Peyer's patch (tissue), 4 donors: Measurements from ENCODE around the gene MYH11.

Experiments
- CTCF ChIP-seq, 6 experiments: fragments of 450-650 bp in 4 of 6; fragments of 200-600 bp in 2 of 6; sonication (generic) in 1 of 6; IDR thresholded peaks; one replicate each; pipeline ENCODE4 v1.5.1; 2017 to 2019; ENCODE audit warnings: antibody characterized with exemption in 6 of 6, mild to moderate bottlenecking in 3 of 6, moderate library complexity in 1 of 6
- POLR2A ChIP-seq, 2 donors: fragments of 450-650 bp; IDR thresholded peaks; one replicate each; pipeline ENCODE4 v1.5.1; 2017; ENCODE audit warnings: antibody characterized with exemption in 2 of 2, mild to moderate bottlenecking in 2 of 2, moderate library complexity in 2 of 2

- no peak for TF ChIP-seq CTCF (IDR thresholded peaks at IDR 0.05)
- TF ChIP-seq POLR2A (IDR thresholded peaks at IDR 0.05), result no peak
Measured at GRCh38 chr16:15723808-15724207, 133.0 kb downstream of the MYH11 start.
